IMR-90 (cell line): ENCODE measurements around the gene SRSF2. TPM values are rescaled to one million over a fixed set of nuclear protein-coding genes. Genes with fewer than 3 reads are reported as not detected.

Experiments
- ATAC-seq: fragments of 200-7000 bp; cut with Tn5 transposase; 2 replicates; pipeline ENCODE4 v1.9.1; 2020; ENCODE audit warnings: low read depth, mild to moderate bottlenecking, moderate library complexity
- BruUV-seq: library from RNA; stranded (reverse); fragments of 400-500 nt; replicated peaks from 2 replicates; lab custom pipeline; 2021; lab: Mats Ljungman, UMichigan
- CTCF ChIA-PET: fragments of 300-600 bp; formaldehyde crosslinking; extraction: SDS; loops from one replicate; lab custom pipeline; 2021; ENCODE audit warnings: antibody characterized with exemption; lab: Yijun Ruan, JAX
- POLR2A ChIA-PET: fragments of 300-600 bp; sonication (Branson Sonifier 250); formaldehyde crosslinking; loops from one replicate; lab custom pipeline; 2022; ENCODE audit warnings: antibody characterized with exemption; ENCODE audit not compliant: unreplicated experiment; lab: Charles Lee
- DNase-seq: peaks from one replicate; pipeline ENCODE4 v3.0.0; 2013
- H2AFZ ChIP-seq: replicated peaks from 2 replicates; pipeline ENCODE3; 2013; ENCODE audit warnings: low read length, mild to moderate bottlenecking; ENCODE audit not compliant: poor library complexity
- H2AK5ac ChIP-seq: 2 replicates; pipeline ENCODE4 v1.6.1; 2013; ENCODE audit warnings: low read depth, low read length, inconsistent platforms
- H2AK9ac ChIP-seq: replicated peaks from 2 replicates; pipeline ENCODE3; 2013; ENCODE audit warnings: mild to moderate bottlenecking, low read depth, low read length, moderate library complexity; ENCODE audit not compliant: poor library complexity
- H2BK120ac ChIP-seq: 2 replicates; pipeline ENCODE4 v1.6.1; 2013; ENCODE audit warnings: low read depth, low read length, inconsistent platforms
- H2BK15ac ChIP-seq: 3 replicates; pipeline ENCODE4 v1.6.1; 2013; ENCODE audit warnings: low read depth, low read length, inconsistent platforms
- H2BK20ac ChIP-seq: 2 replicates; pipeline ENCODE4 v1.6.1; 2013; ENCODE audit warnings: low read depth, mild to moderate bottlenecking, inconsistent platforms, low read length, moderate library complexity
- H2BK5ac ChIP-seq: 2 replicates; pipeline ENCODE4 v1.6.1; 2013; ENCODE audit warnings: mild to moderate bottlenecking, low read depth, low read length, inconsistent platforms; ENCODE audit not compliant: poor library complexity, severe bottlenecking
- H3K14ac ChIP-seq: replicated peaks from 2 replicates; pipeline ENCODE4 v1.6.1; 2013; ENCODE audit warnings: low read depth, low read length, inconsistent platforms
- H3K18ac ChIP-seq: 2 replicates; pipeline ENCODE4 v1.6.1; 2013; ENCODE audit warnings: low read depth, low read length, control low read depth
- H3K23ac ChIP-seq: 2 replicates; pipeline ENCODE4 v1.6.1; 2013; ENCODE audit warnings: low read depth, low read length, inconsistent platforms
- H3K27ac ChIP-seq: 2 replicates; pipeline ENCODE4 v1.5.1; 2013; ENCODE audit warnings: mild to moderate bottlenecking, control low read depth, low read length; ENCODE audit not compliant: insufficient read depth
- H3K27me3 ChIP-seq: 2 replicates; pipeline ENCODE4 v1.6.1; 2013; ENCODE audit warnings: low read length; ENCODE audit not compliant: control insufficient read depth, insufficient read depth
- H3K36me3 ChIP-seq: 2 replicates; pipeline ENCODE4 v1.6.1; 2013; ENCODE audit warnings: low read length, mixed read lengths; ENCODE audit not compliant: control insufficient read depth, insufficient read depth
- H3K4ac ChIP-seq: 2 replicates; pipeline ENCODE4 v1.6.1; 2013; ENCODE audit warnings: low read depth, low read length, inconsistent platforms
- H3K4me1 ChIP-seq: 2 replicates; pipeline ENCODE4 v1.6.1; 2013; ENCODE audit warnings: low read length, mixed read lengths; ENCODE audit not compliant: control insufficient read depth, insufficient read depth
- H3K4me2 ChIP-seq: 2 replicates; pipeline ENCODE4 v1.6.1; 2013; ENCODE audit warnings: low read depth, mild to moderate bottlenecking, control low read depth, low read length, moderate library complexity
- H3K4me3 ChIP-seq: 2 replicates; pipeline ENCODE4 v1.5.1; 2013; ENCODE audit warnings: low read depth, mild to moderate bottlenecking, control low read depth, low read length, moderate library complexity; ENCODE audit not compliant: insufficient read depth
- H3K56ac ChIP-seq: 2 replicates; pipeline ENCODE4 v1.6.1; 2013; ENCODE audit warnings: low read length, inconsistent platforms; ENCODE audit not compliant: insufficient read depth; ENCODE audit errors: extremely low read depth
- H3K79me1 ChIP-seq, 2 experiments: 2 replicates each; pipeline ENCODE4 v1.6.1; 2013; ENCODE audit warnings: low read length in 2 of 2, inconsistent platforms in 1 of 2, low read depth in 1 of 2
- H3K9ac ChIP-seq: 2 replicates; pipeline ENCODE4 v1.6.1; 2013; ENCODE audit warnings: low read depth, low read length, control low read depth
- H3K9me1 ChIP-seq: 2 replicates; pipeline ENCODE4 v1.6.1; 2013; ENCODE audit warnings: low read length, inconsistent platforms; ENCODE audit not compliant: insufficient read depth
- H3K9me3 ChIP-seq: 2 replicates; pipeline ENCODE4 v1.6.1; 2013; ENCODE audit warnings: low read length; ENCODE audit not compliant: control insufficient read depth, insufficient read depth
- H4K20me1 ChIP-seq: 2 replicates; pipeline ENCODE4 v1.6.1; 2013; ENCODE audit warnings: low read length, inconsistent platforms; ENCODE audit not compliant: insufficient read depth
- H4K5ac ChIP-seq: 2 replicates; pipeline ENCODE4 v1.6.1; 2013; ENCODE audit warnings: mild to moderate bottlenecking, low read depth, low read length, control low read depth
- H4K8ac ChIP-seq, 2 experiments: 2 replicates each; pipeline ENCODE4 v1.6.1; 2013; ENCODE audit warnings: low read depth in 2 of 2, low read length in 2 of 2, control low read depth in 1 of 2, inconsistent platforms in 1 of 2
- H4K91ac ChIP-seq: 2 replicates; pipeline ENCODE4 v1.6.1; 2013; ENCODE audit warnings: low read depth, low read length, inconsistent platforms; ENCODE audit not compliant: insufficient read depth
- BHLHE40 ChIP-seq: fragments of 150-350 bp; IDR thresholded peaks from 2 replicates; pipeline ENCODE4 v1.6.1; 2016; ENCODE audit warnings: mild to moderate bottlenecking, low read depth, low read length
- CHD1 ChIP-seq: IDR thresholded peaks from 2 replicates; pipeline ENCODE4 v1.6.1; 2012; ENCODE audit warnings: low read depth, low read length, improper control_type of control experiment
- FOS ChIP-seq: fragments of 150-350 bp; IDR thresholded peaks from 2 replicates; pipeline ENCODE4 v1.6.1; 2016; ENCODE audit warnings: low read depth, low read length
- MAFK ChIP-seq: IDR thresholded peaks from 2 replicates; pipeline ENCODE4 v1.6.1; 2012; ENCODE audit warnings: low read depth, low read length, improper control_type of control experiment
- MAZ ChIP-seq: IDR thresholded peaks from 2 replicates; pipeline ENCODE4 v1.6.1; 2012; ENCODE audit warnings: low read depth, mild to moderate bottlenecking, low read length, improper control_type of control experiment, moderate library complexity, borderline replicate concordance
- MXI1 ChIP-seq: IDR thresholded peaks from 2 replicates; pipeline ENCODE4 v1.6.1; 2012; ENCODE audit warnings: low read depth, mild to moderate bottlenecking, low read length, moderate library complexity, borderline replicate concordance
- NFE2L2 ChIP-seq: fragments of 150-350 bp; IDR thresholded peaks from 2 replicates; pipeline ENCODE4 v1.6.1; 2016; ENCODE audit warnings: low read depth, mild to moderate bottlenecking, low read length
- POLR2A ChIP-seq: IDR thresholded peaks from 2 replicates; pipeline ENCODE4 v1.6.1; 2012; ENCODE audit warnings: mild to moderate bottlenecking, low read depth, low read length
- RAD21 ChIP-seq: IDR thresholded peaks from 2 replicates; pipeline ENCODE4 v1.6.1; 2012; ENCODE audit warnings: low read length, improper control_type of control experiment
- RCOR1 ChIP-seq: IDR thresholded peaks from 2 replicates; pipeline ENCODE4 v1.6.1; 2012; ENCODE audit warnings: mild to moderate bottlenecking, low read length, improper control_type of control experiment; ENCODE audit not compliant: insufficient replicate concordance
- RFX5 ChIP-seq: IDR thresholded peaks from 2 replicates; pipeline ENCODE4 v1.8.0; 2012; ENCODE audit warnings: low read depth, mild to moderate bottlenecking, low read length, moderate library complexity
- SMC3 ChIP-seq: fragments of 150-350 bp; IDR thresholded peaks from 2 replicates; pipeline ENCODE4 v1.6.1; 2016; ENCODE audit warnings: low read depth, mild to moderate bottlenecking, antibody characterized with exemption, low read length, moderate library complexity
- WGBS, 2 experiments: methylation state at CpG; one replicate each; pipeline versions ENCODE4 v1.1.5 to v1.1.7; 2013; ENCODE audit warnings: missing lambda C conversion rate in 2 of 2; ENCODE audit not compliant: insufficient read length in 1 of 2; ENCODE audit errors: extremely low coverage in 2 of 2; 5-methylcytosine and 5-hydroxymethylcytosine counted together
- dilution Hi-C: fragments of 300-500 bp; cut with HindIII; formaldehyde crosslinking; loops from one replicate; pipeline ENCODE4 v1.14.3; 2018; ENCODE audit warnings: low sequenced_read_pairs; ENCODE audit not compliant: unreplicated experiment
- in situ Hi-C: fragments of 300-500 bp; cut with MboI; formaldehyde crosslinking; loops from 3 replicates; pipeline ENCODE4 v1.14.3; 2019; ENCODE audit warnings: low sequenced_read_pairs, inconsistent platforms, mixed read lengths
- intact Hi-C: fragments of 100-400 bp; cut with micrococcal nuclease; formaldehyde crosslinking; loops from 2 replicates; pipeline ENCODE4 v1.10.0; 2022
- polyA plus RNA-seq, 3 experiments: library from polyadenylated mRNA; depleted of rRNA; stranded (reverse); fragments of >200 nt; gene quantifications; 2 replicates each; pipeline ENCODE4 v1.2.3, GENCODE V29; 2012; ENCODE audit warnings: low replicate concordance in 1 of 3
- total RNA-seq: library from RNA; depleted of rRNA; stranded (reverse); fragments of >200 nt; gene quantifications from 2 replicates; pipeline ENCODE4 v1.2.3, GENCODE V29; 2012
- TF ChIP-seq, protein P1 (sequence below): conservative IDR thresholded peaks from 2 replicates; pipeline ENCODE4 v1.5.1; 2012; ENCODE audit warnings: mild to moderate bottlenecking, low read depth, low read length, improper control_type of control experiment
- TF ChIP-seq, protein P2 (sequence below): fragments of 150-350 bp; IDR thresholded peaks from 2 replicates; pipeline ENCODE4 v1.6.1; 2017; ENCODE audit warnings: mild to moderate bottlenecking, antibody characterized with exemption, low read length, low read depth

SRSF2 gene
- total and polyA plus RNA-seq, 2 of the 4 experiments (the other 2 are of a cell fraction): 98.0 to 296 TPM

- peak overlapping the region; percentile 73 for H3K14ac ChIP-seq
- H2BK120ac ChIP-seq: peak overlapping the region; percentile 0; the same call in 1 of the 2 replicates
- H3K4me3 ChIP-seq: no peak overlapping the region
- peaks cover 22 to 91% of the 10 kb centered on the region in 2 experiments for H3K79me1 ChIP-seq
- H3K23ac ChIP-seq: peak overlapping the region; percentile 69; the same call in 1 of the 2 replicates
- peak overlapping the region; percentile 66 for H2AK5ac ChIP-seq
- H2BK5ac ChIP-seq: peak overlapping the region; percentile 80
- H3K4me2 ChIP-seq: peak overlapping the region; percentile 47; the same call in 1 of the 2 replicates
- no peaks in the 10 kb centered on the region for H3K27me3 ChIP-seq
- peak overlapping the region; percentile 60 for H3K4ac ChIP-seq
- WGBS, 2 experiments: 93% methylated on average over 5 of the region's 25 CpGs; no CpG with 5 or more reads in 1 of the 2 experiments
- no peak overlapping the region; the same call in none of the 2 replicates for H2BK20ac ChIP-seq
- H4K5ac ChIP-seq: peak overlapping the region; percentile 15
- no peak overlapping the region; the same call in 1 of the 2 replicates for H3K56ac ChIP-seq
- POLR2A ChIA-PET: no interaction called here
- dilution Hi-C loops: no loop called here
- CTCF ChIA-PET: interaction anchor here (0.8 kb wide), 1 partner anchor 17 kb away, joined by 3 read pairs; no protein-coding TSS in a partner anchor
- peaks cover 56% of the 10 kb centered on the region for H3K9me1 ChIP-seq
- no peak for DNase-seq
- intact Hi-C loops: no loop called here
- peak overlapping the region; percentile 67 for H3K9ac ChIP-seq
- H3K27ac ChIP-seq: peak overlapping the region; percentile 89
- H3K9me3 ChIP-seq: no peaks in the 10 kb centered on the region
- H2BK15ac ChIP-seq: peak overlapping the region; percentile 20; the same call in 1 of the 3 replicates
- H3K36me3 ChIP-seq: peaks cover 11% of the 10 kb centered on the region; the same call in 1 of the 2 replicates
- ATAC-seq: no peak
- in situ Hi-C loops: no loop called here
- H2AK9ac ChIP-seq: peak overlapping the region; percentile 79
- H2AFZ ChIP-seq: peak overlapping the region; percentile 46
- peak overlapping the region; percentile 63 for H3K18ac ChIP-seq
- peaks cover 83% of the 10 kb centered on the region for H4K20me1 ChIP-seq
- H4K91ac ChIP-seq: peak overlapping the region; percentile 78
- H3K4me1 ChIP-seq: peaks cover 49% of the 10 kb centered on the region
- peak overlapping the region; percentile 68 to 78; a peak in 3 of 4 replicates for H4K8ac ChIP-seq
- no TSS peak for BruUV-seq
- no peak for TF ChIP-seq FOS
- no peak for TF ChIP-seq RFX5
- no peak for TF ChIP-seq CHD1
- TF ChIP-seq RCOR1: no peak
- TF ChIP-seq RAD21: no peak
- no peak for TF ChIP-seq MXI1
- no peak for TF ChIP-seq SMC3
- no peak for TF ChIP-seq POLR2A
- no peak for TF ChIP-seq MAZ
- no peak for TF ChIP-seq MAFK
- TF ChIP-seq NFE2L2: no peak
- TF ChIP-seq, protein P1, sequence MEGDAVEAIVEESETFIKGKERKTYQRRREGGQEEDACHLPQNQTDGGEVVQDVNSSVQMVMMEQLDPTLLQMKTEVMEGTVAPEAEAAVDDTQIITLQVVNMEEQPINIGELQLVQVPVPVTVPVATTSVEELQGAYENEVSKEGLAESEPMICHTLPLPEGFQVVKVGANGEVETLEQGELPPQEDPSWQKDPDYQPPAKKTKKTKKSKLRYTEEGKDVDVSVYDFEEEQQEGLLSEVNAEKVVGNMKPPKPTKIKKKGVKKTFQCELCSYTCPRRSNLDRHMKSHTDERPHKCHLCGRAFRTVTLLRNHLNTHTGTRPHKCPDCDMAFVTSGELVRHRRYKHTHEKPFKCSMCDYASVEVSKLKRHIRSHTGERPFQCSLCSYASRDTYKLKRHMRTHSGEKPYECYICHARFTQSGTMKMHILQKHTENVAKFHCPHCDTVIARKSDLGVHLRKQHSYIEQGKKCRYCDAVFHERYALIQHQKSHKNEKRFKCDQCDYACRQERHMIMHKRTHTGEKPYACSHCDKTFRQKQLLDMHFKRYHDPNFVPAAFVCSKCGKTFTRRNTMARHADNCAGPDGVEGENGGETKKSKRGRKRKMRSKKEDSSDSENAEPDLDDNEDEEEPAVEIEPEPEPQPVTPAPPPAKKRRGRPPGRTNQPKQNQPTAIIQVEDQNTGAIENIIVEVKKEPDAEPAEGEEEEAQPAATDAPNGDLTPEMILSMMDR: no peak
- TF ChIP-seq, protein P2, sequence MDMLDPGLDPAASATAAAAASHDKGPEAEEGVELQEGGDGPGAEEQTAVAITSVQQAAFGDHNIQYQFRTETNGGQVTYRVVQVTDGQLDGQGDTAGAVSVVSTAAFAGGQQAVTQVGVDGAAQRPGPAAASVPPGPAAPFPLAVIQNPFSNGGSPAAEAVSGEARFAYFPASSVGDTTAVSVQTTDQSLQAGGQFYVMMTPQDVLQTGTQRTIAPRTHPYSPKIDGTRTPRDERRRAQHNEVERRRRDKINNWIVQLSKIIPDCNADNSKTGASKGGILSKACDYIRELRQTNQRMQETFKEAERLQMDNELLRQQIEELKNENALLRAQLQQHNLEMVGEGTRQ: no peak
- TF ChIP-seq BHLHE40: no peak
Measured at GRCh38 chr17:76696763-76697701, 40.1 kb downstream of the SRSF2 start.
